Measurements from ENCODE around the gene TLCD3B. TPM values are rescaled to one million over a fixed set of nuclear protein-coding genes. Genes with fewer than 3 reads are reported as not detected.
"Not testable (repeated sequence)": the region's sequence is repeated elsewhere in the genome, so short reads cannot be mapped to it uniquely, and the experiment has no call there.

The TLCD3B gene
- total RNA-seq, 2 experiments from 2014 or later: 4.3 to 17.6 TPM

- ChIA-PET POLR2A (no interaction called here), CTCF (ENCODE audit: unreplicated experiment) (no interaction called here)
- no peak for TF ChIP-seq EZH2phosphoT487 (IDR thresholded peaks at IDR 0.05; ENCODE audit: borderline replicate concordance, low read depth, low read length)
- TF ChIP-seq CTCF (conservative IDR thresholded peaks at IDR 0.05; ENCODE audit: low read length): no peak
- no peak overlapping the region for H3K27ac ChIP-seq (ENCODE audit: low read depth, low read length, poor library complexity, severe bottlenecking)
- H3K79me2 ChIP-seq (ENCODE audit: insufficient read depth, low read depth, low read length): no peaks in the 10 kb centered on the region
- H3K9me3 ChIP-seq (ENCODE audit: low read length): no peaks in the 10 kb centered on the region
- H3K4me1 ChIP-seq (ENCODE audit: insufficient read depth, low read length, poor library complexity, severe bottlenecking): no peaks in the 10 kb centered on the region
- no TSS peak for BruUV-seq (replicated peaks)
- no peaks in the 10 kb centered on the region for H3K9me2 ChIP-seq (ENCODE audit: insufficient read depth, low read length)
- no peak overlapping the region for H2AFZ ChIP-seq (ENCODE audit: low read length)
- H4K20me1 ChIP-seq (ENCODE audit: insufficient read depth, low read length): no peaks in the 10 kb centered on the region
- no peak overlapping the region for H3K4me3 ChIP-seq (ENCODE audit: low read depth, low read length, poor library complexity, severe bottlenecking)
- H3K4me2 ChIP-seq (ENCODE audit: low read length): no peak overlapping the region
- no peaks in the 10 kb centered on the region for H3K36me3 ChIP-seq (ENCODE audit: insufficient read depth, low read length)
- DNase-seq (ENCODE audit: low spot score): no peak
- intact Hi-C loops (cut with micrococcal nuclease; ENCODE audit: unreplicated experiment): no loop called here
Measured at GRCh38 chr16:30046178-30046577, 15.1 kb upstream of the TLCD3B start.

- Histone ChIP-seq H2AFZ (ENCODE audit: low read length) (no peak overlapping the region), H3K9me2 (ENCODE audit: insufficient read depth, low read length) (no peaks in the 10 kb centered on the region), H3K27ac (ENCODE audit: low read depth, low read length, poor library complexity, severe bottlenecking) (no peak overlapping the region), H3K9me3 (ENCODE audit: low read length) (no peaks in the 10 kb centered on the region), H3K4me3 (ENCODE audit: low read depth, low read length, poor library complexity, severe bottlenecking) (no peak overlapping the region), H4K20me1 (ENCODE audit: insufficient read depth, low read length) (no peaks in the 10 kb centered on the region), H3K36me3 (ENCODE audit: insufficient read depth, low read length) (no peaks in the 10 kb centered on the region), H3K4me1 (ENCODE audit: insufficient read depth, low read length, poor library complexity, severe bottlenecking) (no peaks in the 10 kb centered on the region), H3K4me2 (ENCODE audit: low read length) (no peak overlapping the region), H3K79me2 (ENCODE audit: insufficient read depth, low read depth, low read length) (no peaks in the 10 kb centered on the region)
- intact Hi-C loops (cut with micrococcal nuclease; ENCODE audit: unreplicated experiment): loop anchor here (2.0 kb wide), 1 partner anchor 51 kb away; no protein-coding TSS in a partner anchor
- BruUV-seq (replicated peaks): no TSS peak
- POLR2A ChIA-PET: interaction anchor here (1.2 kb wide), 1 partner anchor 22 kb away, joined by 3 read pairs; no protein-coding TSS in a partner anchor
- CTCF ChIA-PET (ENCODE audit: unreplicated experiment): no interaction called here
- DNase-seq (ENCODE audit: low spot score): peak; percentile 39
- TF ChIP-seq CTCF (conservative IDR thresholded peaks at IDR 0.05; ENCODE audit: low read length): peak; percentile 76
- no peak for TF ChIP-seq EZH2phosphoT487 (IDR thresholded peaks at IDR 0.05; ENCODE audit: borderline replicate concordance, low read depth, low read length)
Measured at GRCh38 chr16:30041841-30042240, 10.8 kb upstream of the TLCD3B start.

GRCh38 chr16:30040690-30041089 is 9.6 kb upstream of the TLCD3B start:
- H4K20me1 ChIP-seq (ENCODE audit: insufficient read depth, low read length); H3K79me2 ChIP-seq (ENCODE audit: insufficient read depth, low read depth, low read length); H3K4me2 ChIP-seq (ENCODE audit: low read length); H3K27ac ChIP-seq (ENCODE audit: low read depth, low read length, poor library complexity, severe bottlenecking); H3K9me3 ChIP-seq (ENCODE audit: low read length); H3K4me1 ChIP-seq (ENCODE audit: insufficient read depth, low read length, poor library complexity, severe bottlenecking); DNase-seq (ENCODE audit: low spot score); CTCF ChIA-PET (ENCODE audit: unreplicated experiment); H3K9me2 ChIP-seq (ENCODE audit: insufficient read depth, low read length); H3K36me3 ChIP-seq (ENCODE audit: insufficient read depth, low read length); BruUV-seq (replicated peaks); intact Hi-C loops (cut with micrococcal nuclease; ENCODE audit: unreplicated experiment); H3K4me3 ChIP-seq (ENCODE audit: low read depth, low read length, poor library complexity, severe bottlenecking); H2AFZ ChIP-seq (ENCODE audit: low read length): not testable (repeated sequence)
- POLR2A ChIA-PET: interaction anchor here (1.2 kb wide), 1 partner anchor 23 kb away, joined by 3 read pairs; no protein-coding TSS in a partner anchor
